Right lobe of liver (tissue), 4 donors: Measurements from ENCODE around the gene CTTNBP2.

Experiments
- CTCF ChIP-seq, 4 donors: fragments of 200-600 bp in 3 of 4; fragments of 450-650 bp in 1 of 4; IDR thresholded peaks; one replicate each; pipeline versions ENCODE4 v1.5.1 to v1.8.0; 2016 to 2022; ENCODE audit warnings: antibody characterized with exemption in 4 of 4, mild to moderate bottlenecking in 2 of 4
- POLR2A ChIP-seq: fragments of 450-650 bp; IDR thresholded peaks from one replicate; pipeline ENCODE4 v1.6.1; 2017; ENCODE audit warnings: antibody characterized with exemption, mild to moderate bottlenecking
- donor health status: DM: no; HTN: no; CAD: no.
- donor health status: DM: no; HTN: no; CAD: no.
- donor health status: DM: no; HTN: yes; CAD: no.

- TF ChIP-seq CTCF (IDR thresholded peaks at IDR 0.05) (no peak), POLR2A (no peak)
Measured at GRCh38 chr7:117870448-117871130, 2.7 kb downstream of the CTTNBP2 start.
